Endothelial cell of umbilical vein (primary cell): ENCODE results near the gene G3BP1. TPM values are rescaled to one million over a fixed set of nuclear protein-coding genes. Genes with fewer than 3 reads are reported as not detected.

Experiments
- BruUV-seq: library from RNA; stranded (reverse); fragments of 400-500 nt; replicated peaks from 2 replicates; lab custom pipeline; 2021; lab: Mats Ljungman, UMichigan
- CTCF ChIA-PET: fragments of 300-600, 350-600 bp; sonication (Branson Sonifier 250); formaldehyde crosslinking; loops from one replicate; lab custom pipeline; 2021; ENCODE audit warnings: antibody characterized with exemption, inconsistent platforms; lab: Charles Lee
- POLR2A ChIA-PET: fragments of 300-600, 350-600 bp; sonication (Branson Sonifier 250); formaldehyde crosslinking; loops from one replicate; lab custom pipeline; 2021; ENCODE audit warnings: antibody characterized with exemption, inconsistent platforms; lab: Charles Lee
- DNase-seq: peaks from one replicate; pipeline ENCODE4 v3.0.0-alpha.2; 2011; ENCODE audit warnings: low read depth, low spot score
- FAIRE-seq: peaks from 2 replicates; lab custom pipeline; 2011; peaks lifted over from hg19 to GRCh38; lab: Jason Lieb, UNC
- H2AFZ ChIP-seq: 2 replicates; pipeline ENCODE4 v1.6.0; 2012; ENCODE audit warnings: low read depth, low read length, control low read depth, inconsistent platforms
- H3K27ac ChIP-seq: 2 replicates; pipeline ENCODE4 v1.5.1; 2011; ENCODE audit warnings: low read depth, mild to moderate bottlenecking, control low read depth, low read length, moderate library complexity; ENCODE audit not compliant: insufficient read depth
- H3K27me3 ChIP-seq, 2 experiments: 2 replicates each; pipeline versions ENCODE4 v1.6.0 to v1.6.1; 2011; ENCODE audit warnings: low read length in 2 of 2, mixed read lengths in 1 of 2; ENCODE audit not compliant: control insufficient read depth in 2 of 2, insufficient read depth in 2 of 2
- H3K36me3 ChIP-seq, 2 experiments: 2 replicates in 1 of 2; 3 replicates in 1 of 2; pipeline ENCODE4 v1.5.1; 2011; ENCODE audit warnings: low read length in 2 of 2, mild to moderate bottlenecking in 1 of 2, moderate library complexity in 1 of 2; ENCODE audit not compliant: control insufficient read depth in 2 of 2, insufficient read depth in 2 of 2; ENCODE audit errors: extremely low read depth in 1 of 2
- H3K4me1 ChIP-seq: 3 replicates; pipeline ENCODE4 v1.5.1; 2011; ENCODE audit warnings: mild to moderate bottlenecking, low read length; ENCODE audit not compliant: control insufficient read depth, insufficient read depth; ENCODE audit errors: extremely low read depth
- H3K4me2 ChIP-seq: 2 replicates; pipeline ENCODE4 v1.6.1; 2011; ENCODE audit warnings: low read length, control low read depth, mixed read lengths; ENCODE audit not compliant: insufficient read depth
- H3K4me3 ChIP-seq, 3 experiments: fragments of 200-600 bp in 1 of 3; sonication (generic), shearing (Covaris generic) in 1 of 3; replicated peaks in 1 of 3; 2 replicates each; pipeline ENCODE4 v1.5.1; 2011 to 2016; ENCODE audit warnings: control low read depth in 3 of 3, low read length in 3 of 3, mild to moderate bottlenecking in 2 of 3, inconsistent platforms in 1 of 3, low read depth in 1 of 3, moderate library complexity in 1 of 3; ENCODE audit not compliant: insufficient read depth in 1 of 3
- H3K79me2 ChIP-seq: 2 replicates; pipeline ENCODE4 v1.6.0; 2012; ENCODE audit warnings: low read length, inconsistent platforms; ENCODE audit not compliant: control insufficient read depth, insufficient read depth
- H3K9ac ChIP-seq: replicated peaks from 2 replicates; pipeline ENCODE3; 2011; ENCODE audit warnings: low read length, control low read depth; ENCODE audit not compliant: insufficient read depth; ENCODE audit errors: extremely low read depth
- H3K9me1 ChIP-seq: replicated peaks from 3 replicates; pipeline ENCODE4 v1.6.0; 2011; ENCODE audit warnings: mild to moderate bottlenecking, low read length; ENCODE audit not compliant: control insufficient read depth, insufficient read depth; ENCODE audit errors: extremely low read depth
- H3K9me3 ChIP-seq: replicated peaks from 2 replicates; pipeline ENCODE4 v1.5.1; 2012; ENCODE audit warnings: low read length, inconsistent platforms; ENCODE audit not compliant: control insufficient read depth, insufficient read depth
- H4K20me1 ChIP-seq: replicated peaks from 2 replicates; pipeline ENCODE3; 2011; ENCODE audit warnings: mild to moderate bottlenecking, low read length; ENCODE audit not compliant: control insufficient read depth, insufficient read depth; ENCODE audit errors: extremely low read depth
- EZH2 ChIP-seq: IDR thresholded peaks from 2 replicates; pipeline ENCODE4 v1.6.1; 2012; ENCODE audit warnings: borderline replicate concordance, low read depth, mild to moderate bottlenecking, moderate library complexity, low read length, inconsistent platforms; ENCODE audit not compliant: severe bottlenecking
- FOS ChIP-seq: IDR thresholded peaks from 2 replicates; pipeline ENCODE4 v1.6.1; 2011; ENCODE audit warnings: mild to moderate bottlenecking, low read length, moderate library complexity, borderline replicate concordance; ENCODE audit not compliant: insufficient read depth
- GATA2 ChIP-seq: IDR thresholded peaks from 2 replicates; pipeline ENCODE4 v1.7.0; 2011; ENCODE audit warnings: low read depth, mild to moderate bottlenecking, moderate library complexity, mixed read lengths, low read length; ENCODE audit not compliant: insufficient read length, insufficient read depth
- JUN ChIP-seq: IDR thresholded peaks from 2 replicates; pipeline ENCODE4 v1.6.1; 2011; ENCODE audit warnings: borderline replicate concordance, low read depth; ENCODE audit not compliant: insufficient read length, insufficient read depth
- MYC ChIP-seq: IDR thresholded peaks from one replicate; pipeline ENCODE4 v1.6.1; 2011; ENCODE audit warnings: mild to moderate bottlenecking, low read depth, low read length
- POLR2A ChIP-seq: IDR thresholded peaks from 2 replicates; pipeline ENCODE4 v1.6.1; 2012; ENCODE audit warnings: low read depth, mild to moderate bottlenecking, control low read depth, low read length
- POLR2AphosphoS5 ChIP-seq: IDR thresholded peaks from 2 replicates; pipeline ENCODE4 v1.6.1; 2012; ENCODE audit warnings: low read depth, mild to moderate bottlenecking, control low read depth, low read length, moderate library complexity; ENCODE audit not compliant: insufficient read depth
- dilution Hi-C: fragments of 300-500 bp; cut with MboI; formaldehyde crosslinking; loops from one replicate; pipeline ENCODE4 v1.15.0; 2019; ENCODE audit warnings: low sequenced_read_pairs; ENCODE audit not compliant: extremely low pct_ligation_motif_present
- intact Hi-C: fragments of 100-400 bp; cut with micrococcal nuclease; formaldehyde crosslinking; loops from one replicate; pipeline ENCODE4 v1.10.0; 2022
- polyA plus RNA-seq, 4 experiments: library from polyadenylated mRNA; depleted of rRNA in 3 of 4; stranded (reverse) in 3 of 4; unstranded in 1 of 4; fragments of >200 nt; gene quantifications; 2 replicates each; pipeline versions ENCODE4 v1.2.1 to v1.2.3, GENCODE V29; 2011 to 2012; ENCODE audit warnings: missing spikeins in 1 of 4
- total RNA-seq: library from RNA; stranded (reverse); gene quantifications from 2 replicates; pipeline ENCODE4 v1.2.3, GENCODE V29; 2021
- TF ChIP-seq, protein P1 (sequence below), 2 donors: IDR thresholded peaks; 1 replicate in 1 of 2; 2 replicates in 1 of 2; pipeline ENCODE4 v1.5.1; 2011; ENCODE audit warnings: low read length in 2 of 2, mild to moderate bottlenecking in 2 of 2, moderate library complexity in 2 of 2, control low read depth in 1 of 2, inconsistent platforms in 1 of 2, low read depth in 1 of 2; ENCODE audit not compliant: insufficient read depth in 1 of 2; ENCODE audit errors: extremely low read depth in 1 of 2
- TF ChIP-seq, protein P2 (sequence below): IDR thresholded peaks from 2 replicates; pipeline ENCODE4 v1.6.1; 2011; ENCODE audit not compliant: insufficient read depth, insufficient read length

Gene G3BP1
- total and polyA plus RNA-seq, 2 donors (not counting 3 experiments of a cell fraction or from before 2014, with no cell fraction given) = 50.5 to 262 TPM

DNA sequence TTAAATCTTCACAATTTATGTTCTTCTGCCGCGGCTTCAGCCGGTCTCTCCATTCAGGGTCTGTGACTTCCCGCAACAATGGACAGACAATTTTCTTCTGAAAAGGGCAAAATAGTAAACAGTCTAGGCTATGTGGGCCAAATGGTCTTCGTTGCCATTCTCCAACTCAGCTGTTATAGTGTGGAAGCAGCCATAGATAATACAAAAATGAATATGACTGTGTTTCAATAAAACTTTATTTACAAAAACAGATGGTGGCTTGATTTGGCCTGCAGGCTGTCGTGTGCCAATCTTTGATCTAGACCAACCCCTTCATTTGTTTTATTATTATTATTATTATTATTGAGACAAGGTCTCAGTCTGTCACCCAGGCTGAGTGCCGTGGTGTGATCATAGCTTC lies 41.4 kb upstream of the G3BP1 start:
- no peak overlapping the region for H3K9ac ChIP-seq
- no peak overlapping the region for H3K4me2 ChIP-seq
- no peak overlapping the region for H3K27ac ChIP-seq
- dilution Hi-C loops (no loop called here), intact Hi-C loops (no loop called here)
- H3K4me3 ChIP-seq = no peak overlapping the region
- no peak for DNase-seq
- POLR2A ChIA-PET = no interaction called here
- H2AFZ ChIP-seq = no peak overlapping the region
- H4K20me1 ChIP-seq = no peaks in the 10 kb centered on the region
- no peak for FAIRE-seq
- BruUV-seq = no TSS peak
- H3K9me1 ChIP-seq = no peaks in the 10 kb centered on the region
- no peaks in the 10 kb centered on the region for H3K79me2 ChIP-seq
- no peaks in the 10 kb centered on the region for H3K36me3 ChIP-seq
- CTCF ChIA-PET = interaction anchor here (1.2 to 1.4 kb wide), 3 partner anchors 12 to 72 kb away, joined by 3 to 6 read pairs (median 4); partner anchors contain the start of gene G3BP1
- TF ChIP-seq GATA2 (no peak), JUN (no peak), EZH2 (no peak), MYC (no peak), FOS (no peak), POLR2A (no peak), POLR2AphosphoS5 (no peak)
- TF ChIP-seq, protein P1, sequence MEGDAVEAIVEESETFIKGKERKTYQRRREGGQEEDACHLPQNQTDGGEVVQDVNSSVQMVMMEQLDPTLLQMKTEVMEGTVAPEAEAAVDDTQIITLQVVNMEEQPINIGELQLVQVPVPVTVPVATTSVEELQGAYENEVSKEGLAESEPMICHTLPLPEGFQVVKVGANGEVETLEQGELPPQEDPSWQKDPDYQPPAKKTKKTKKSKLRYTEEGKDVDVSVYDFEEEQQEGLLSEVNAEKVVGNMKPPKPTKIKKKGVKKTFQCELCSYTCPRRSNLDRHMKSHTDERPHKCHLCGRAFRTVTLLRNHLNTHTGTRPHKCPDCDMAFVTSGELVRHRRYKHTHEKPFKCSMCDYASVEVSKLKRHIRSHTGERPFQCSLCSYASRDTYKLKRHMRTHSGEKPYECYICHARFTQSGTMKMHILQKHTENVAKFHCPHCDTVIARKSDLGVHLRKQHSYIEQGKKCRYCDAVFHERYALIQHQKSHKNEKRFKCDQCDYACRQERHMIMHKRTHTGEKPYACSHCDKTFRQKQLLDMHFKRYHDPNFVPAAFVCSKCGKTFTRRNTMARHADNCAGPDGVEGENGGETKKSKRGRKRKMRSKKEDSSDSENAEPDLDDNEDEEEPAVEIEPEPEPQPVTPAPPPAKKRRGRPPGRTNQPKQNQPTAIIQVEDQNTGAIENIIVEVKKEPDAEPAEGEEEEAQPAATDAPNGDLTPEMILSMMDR (IDR thresholded peaks at IDR 0.05; ENCODE audit: extremely low read depth in 1 of 2, insufficient read depth in 1 of 2, low read depth in 1 of 2, low read length in 2 of 2) = no peak
- TF ChIP-seq, protein P2, sequence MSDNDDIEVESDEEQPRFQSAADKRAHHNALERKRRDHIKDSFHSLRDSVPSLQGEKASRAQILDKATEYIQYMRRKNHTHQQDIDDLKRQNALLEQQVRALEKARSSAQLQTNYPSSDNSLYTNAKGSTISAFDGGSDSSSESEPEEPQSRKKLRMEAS = no peak
- no peaks in the 10 kb centered on the region for H3K27me3 ChIP-seq
- no peaks in the 10 kb centered on the region for H3K4me1 ChIP-seq
- H3K9me3 ChIP-seq = no peaks in the 10 kb centered on the region
